ENCODE results near the gene TRIM28.

TRIM28 gene

DNA sequence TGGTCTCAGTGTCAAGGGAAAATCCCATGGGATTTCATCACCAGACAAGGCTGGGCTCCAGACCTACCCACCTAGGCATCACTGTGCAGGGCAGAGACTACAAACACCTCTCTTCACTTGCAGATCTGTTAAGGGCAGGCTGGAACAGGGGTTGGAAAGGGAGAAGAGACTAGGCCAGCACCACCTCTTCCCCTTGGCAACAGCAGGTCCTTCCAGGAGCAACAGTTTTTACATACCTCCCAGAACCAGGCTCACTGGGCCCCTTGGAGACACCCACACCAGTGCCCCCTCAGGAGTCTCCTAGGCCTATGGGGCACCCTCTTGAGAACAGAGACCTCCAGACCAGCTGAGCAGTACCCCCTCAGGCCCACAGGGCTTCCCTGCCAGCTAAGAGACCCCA, 17.1 kb downstream of the TRIM28 start:
- no peak for DNase-seq (ENCODE audit: low read depth)
- H3K4me3 ChIP-seq (ENCODE audit: low read length): no peak overlapping the region
- TF ChIP-seq, protein P1, sequence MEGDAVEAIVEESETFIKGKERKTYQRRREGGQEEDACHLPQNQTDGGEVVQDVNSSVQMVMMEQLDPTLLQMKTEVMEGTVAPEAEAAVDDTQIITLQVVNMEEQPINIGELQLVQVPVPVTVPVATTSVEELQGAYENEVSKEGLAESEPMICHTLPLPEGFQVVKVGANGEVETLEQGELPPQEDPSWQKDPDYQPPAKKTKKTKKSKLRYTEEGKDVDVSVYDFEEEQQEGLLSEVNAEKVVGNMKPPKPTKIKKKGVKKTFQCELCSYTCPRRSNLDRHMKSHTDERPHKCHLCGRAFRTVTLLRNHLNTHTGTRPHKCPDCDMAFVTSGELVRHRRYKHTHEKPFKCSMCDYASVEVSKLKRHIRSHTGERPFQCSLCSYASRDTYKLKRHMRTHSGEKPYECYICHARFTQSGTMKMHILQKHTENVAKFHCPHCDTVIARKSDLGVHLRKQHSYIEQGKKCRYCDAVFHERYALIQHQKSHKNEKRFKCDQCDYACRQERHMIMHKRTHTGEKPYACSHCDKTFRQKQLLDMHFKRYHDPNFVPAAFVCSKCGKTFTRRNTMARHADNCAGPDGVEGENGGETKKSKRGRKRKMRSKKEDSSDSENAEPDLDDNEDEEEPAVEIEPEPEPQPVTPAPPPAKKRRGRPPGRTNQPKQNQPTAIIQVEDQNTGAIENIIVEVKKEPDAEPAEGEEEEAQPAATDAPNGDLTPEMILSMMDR (conservative IDR thresholded peaks at IDR 0.05; ENCODE audit: low read depth, low read length): no peak

DNA sequence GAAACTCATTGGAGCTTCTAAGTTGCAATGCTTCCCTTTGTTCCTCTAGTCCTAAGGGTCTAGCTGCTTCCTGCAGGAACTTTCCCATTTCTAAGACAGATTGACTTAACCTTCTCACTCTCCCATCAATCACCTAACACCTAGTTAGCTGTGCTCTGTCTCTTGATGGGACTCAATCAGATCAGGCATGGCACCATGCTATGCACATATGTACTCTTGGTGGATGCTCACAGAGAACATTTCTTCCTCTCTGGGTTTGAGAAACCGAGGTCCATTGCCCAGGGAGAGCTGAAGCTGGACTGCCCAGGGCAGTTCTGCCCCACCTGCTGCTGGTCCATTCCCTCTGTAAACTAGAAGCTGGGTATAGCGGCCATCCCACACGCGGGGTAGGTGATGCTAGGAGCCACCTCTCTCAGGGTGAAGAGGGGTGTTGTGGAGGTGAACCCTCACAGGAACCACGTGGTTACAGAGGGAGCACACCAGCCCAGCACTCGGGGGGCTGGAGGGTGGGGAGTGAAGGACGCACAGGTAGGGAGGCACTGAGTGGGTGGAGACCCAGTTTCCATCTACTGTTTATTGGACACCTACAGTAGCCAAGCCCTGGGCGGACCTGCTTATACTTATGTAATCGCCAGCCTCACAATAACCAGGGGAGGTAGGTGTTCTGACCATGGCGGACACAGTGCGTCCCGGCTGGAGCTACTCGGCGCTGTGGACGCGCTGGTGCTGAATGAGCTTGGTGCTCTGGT, 17.7 kb downstream of the TRIM28 start:
- DNase-seq (ENCODE audit: low read depth): no peak
- no peak overlapping the region for H3K4me3 ChIP-seq (ENCODE audit: low read length)
- TF ChIP-seq, protein P1 (conservative IDR thresholded peaks at IDR 0.05; ENCODE audit: low read depth, low read length): no peak

DNA sequence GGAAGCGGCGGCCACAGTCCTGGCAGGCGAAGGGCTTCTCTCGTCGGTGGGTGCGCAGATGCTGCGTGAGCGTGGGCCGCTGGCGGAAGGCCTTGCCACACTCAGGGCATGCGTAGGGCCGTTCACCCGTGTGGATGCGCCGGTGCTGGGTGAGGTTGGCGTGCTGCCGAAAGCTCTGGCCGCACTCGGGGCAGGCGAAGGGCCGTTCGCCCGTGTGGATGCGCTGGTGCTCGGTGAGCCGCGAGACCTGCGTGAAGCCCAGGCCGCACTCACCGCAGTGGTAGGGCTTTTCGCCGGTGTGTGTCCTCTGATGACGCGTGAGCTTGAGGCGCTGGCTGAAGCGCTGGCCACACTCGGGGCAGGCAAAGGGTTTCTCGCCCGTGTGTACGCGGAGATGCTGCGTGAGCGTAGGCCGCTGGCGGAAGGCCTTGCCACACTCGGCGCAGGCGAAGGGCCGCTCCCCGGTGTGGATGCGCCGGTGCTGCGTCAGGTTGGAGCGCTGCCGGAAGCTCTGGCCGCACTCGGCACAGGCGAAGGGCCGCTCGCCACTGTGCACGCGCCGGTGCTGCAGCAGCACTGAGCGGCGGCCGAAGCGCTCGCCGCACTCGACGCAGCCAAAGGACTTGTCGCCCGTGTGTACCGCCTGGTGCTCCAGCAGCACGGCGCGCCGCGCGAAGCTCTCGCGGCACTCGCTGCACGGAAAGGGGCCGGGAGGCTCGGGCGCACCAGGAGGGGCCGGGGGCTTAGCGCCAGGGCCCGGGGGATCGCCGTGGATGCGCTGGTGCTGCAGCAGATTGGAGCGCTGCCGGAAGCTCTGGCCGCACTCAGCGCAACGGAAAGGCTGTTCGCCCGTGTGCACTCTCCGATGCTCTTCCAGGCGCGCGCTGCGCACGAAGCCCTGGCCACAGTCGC, 18.5 kb downstream of the TRIM28 start:
- TF ChIP-seq, protein P1 (conservative IDR thresholded peaks at IDR 0.05; ENCODE audit: low read depth, low read length): no peak
- H3K4me3 ChIP-seq (ENCODE audit: low read length): peak overlapping the region; percentile 23
- DNase-seq (ENCODE audit: low read depth): no peak

DNA sequence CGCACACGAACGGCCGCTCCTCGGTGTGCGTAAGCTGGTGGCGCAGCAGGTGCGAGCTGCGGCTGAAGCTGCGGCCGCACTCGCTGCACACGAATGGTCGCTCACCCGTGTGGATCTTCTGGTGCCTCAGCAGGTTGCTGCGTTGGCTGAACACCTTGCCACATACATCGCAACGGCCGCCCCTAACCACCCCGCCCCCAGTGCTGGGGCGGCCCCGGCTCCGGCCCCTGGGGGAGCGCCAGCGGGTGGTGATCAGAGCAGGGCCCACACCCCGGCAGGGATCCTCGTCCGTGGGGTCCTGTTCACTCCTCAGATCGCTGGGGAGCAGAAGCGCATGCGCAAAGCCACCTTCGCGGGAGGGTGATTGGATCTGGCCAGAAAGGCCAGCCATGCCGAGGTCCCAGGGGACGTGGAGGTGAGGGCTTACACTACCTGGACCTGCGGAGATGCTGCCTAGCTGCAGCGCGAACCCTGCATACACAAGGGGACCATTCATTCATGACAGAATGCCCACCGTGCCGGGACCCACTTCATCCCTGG, 19.2 kb downstream of the TRIM28 start:
- no peak for DNase-seq (ENCODE audit: low read depth)

DNA sequence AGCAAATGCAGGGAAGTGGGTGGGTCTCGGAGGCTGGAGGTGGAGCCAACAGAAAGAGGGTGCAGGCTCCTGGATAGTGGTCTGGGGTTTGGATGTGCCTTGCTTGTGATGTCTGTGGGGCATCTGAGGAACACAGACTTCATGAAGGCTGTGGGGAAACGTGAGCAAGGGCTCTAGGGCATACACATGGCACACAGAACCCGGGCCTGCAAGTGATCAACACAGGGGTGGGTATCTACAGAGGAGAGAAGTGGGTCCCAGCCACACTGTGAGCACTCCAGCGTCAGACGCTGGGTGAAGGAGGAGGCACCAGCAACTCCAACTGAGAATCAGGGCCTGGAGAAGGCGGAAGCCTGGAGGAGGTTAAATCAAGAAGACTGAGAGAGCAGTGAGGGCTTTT, 20.0 kb downstream of the TRIM28 start:
- TF ChIP-seq, protein P1 (conservative IDR thresholded peaks at IDR 0.05; ENCODE audit: low read depth, low read length): no peak
- DNase-seq (ENCODE audit: low read depth): no peak
- H3K4me3 ChIP-seq (ENCODE audit: low read length): no peak overlapping the region

More for the DNA sequence above, 19.2 kb downstream of the TRIM28 start:
- H3K4me3 ChIP-seq (ENCODE audit: low read length): peak overlapping the region; percentile 23
- TF ChIP-seq, protein P1 (conservative IDR thresholded peaks at IDR 0.05; ENCODE audit: low read depth, low read length): no peak

DNA sequence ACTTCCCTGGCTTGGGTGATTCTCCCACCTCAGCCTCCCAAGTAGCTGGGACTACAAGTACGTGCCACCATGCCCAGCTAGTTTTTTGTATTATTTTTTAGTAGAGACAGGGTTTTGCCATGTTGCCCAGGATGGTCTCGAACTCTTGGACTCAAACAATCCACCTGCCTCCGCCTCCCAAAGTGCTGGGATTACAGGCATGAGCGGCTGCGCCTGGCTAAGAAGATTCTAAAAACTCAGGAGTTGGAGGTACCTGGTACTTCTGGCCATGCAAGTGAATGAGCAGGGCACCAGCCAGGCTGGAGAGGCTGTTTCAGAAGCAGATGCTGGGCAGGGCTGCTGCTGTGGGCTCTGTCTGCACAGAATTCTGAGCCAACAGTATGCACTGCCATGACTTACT, 23.1 kb downstream of the TRIM28 start:
- no peak overlapping the region for H3K4me3 ChIP-seq (ENCODE audit: low read length)
- TF ChIP-seq, protein P1 (conservative IDR thresholded peaks at IDR 0.05; ENCODE audit: low read depth, low read length): no peak
- DNase-seq (ENCODE audit: low read depth): no peak

Measured in retinal pigment epithelial cell (primary cell).